B cell (primary cell): ENCODE results near the gene MBTD1. TPM values are rescaled to one million over a fixed set of nuclear protein-coding genes. Genes with fewer than 3 reads are reported as not detected.

Source experiments
- ATAC-seq: fragments of 200-7000 bp; cut with Tn5 transposase; one replicate; pipeline ENCODE4 v1.10.0; 2021; ENCODE audit warnings: low read depth, mild to moderate bottlenecking, moderate number of reproducible peaks, moderate library complexity
- CTCF ChIA-PET: fragments of 350-600 bp; sonication (Branson Sonifier 250); formaldehyde crosslinking; loops from one replicate; lab custom pipeline; 2021; ENCODE audit warnings: antibody characterized with exemption, inconsistent platforms; lab: Charles Lee
- POLR2A ChIA-PET: fragments of 350-600 bp; sonication (Branson Sonifier 250); formaldehyde crosslinking; loops from one replicate; lab custom pipeline; 2021; ENCODE audit warnings: antibody characterized with exemption; lab: Charles Lee
- DNase-seq: peaks from one replicate; pipeline ENCODE4 v3.0.0; 2013
- H2AFZ ChIP-seq: 2 replicates; pipeline ENCODE4 v1.6.1; 2012; ENCODE audit warnings: mild to moderate bottlenecking, low read depth, low read length; ENCODE audit not compliant: insufficient read depth, poor library complexity, severe bottlenecking
- H3K27ac ChIP-seq, 2 donors: 1 replicate in 1 of 2; 2 replicates in 1 of 2; pipeline ENCODE4 v1.5.1; 2012 to 2013; ENCODE audit warnings: low read length in 2 of 2, mild to moderate bottlenecking in 2 of 2, moderate library complexity in 1 of 2
- H3K27me3 ChIP-seq, 4 experiments: fragments of 200-600 bp in 1 of 4; sonication (generic) in 1 of 4; replicated peaks in 1 of 4; 1 replicate in 2 of 4; 2 replicates in 2 of 4; pipeline versions ENCODE4 v1.6.1 to v1.7.0; 2013 to 2016; ENCODE audit warnings: low read length in 3 of 4, mild to moderate bottlenecking in 2 of 4, mixed read lengths in 1 of 4, moderate library complexity in 1 of 4; ENCODE audit not compliant: insufficient read depth in 4 of 4, control insufficient read depth in 3 of 4; ENCODE audit errors: control extremely low read depth in 1 of 4
- H3K36me3 ChIP-seq, 2 experiments: replicated peaks in 1 of 2; 1 replicate in 1 of 2; 2 replicates in 1 of 2; pipeline versions ENCODE4 v1.6.1 to v1.7.1; 2013; ENCODE audit warnings: low read length in 1 of 2; ENCODE audit not compliant: insufficient read depth in 2 of 2, control insufficient read depth in 1 of 2; ENCODE audit errors: control extremely low read depth in 1 of 2, extremely low read depth in 1 of 2
- H3K4me1 ChIP-seq, 2 donors: fragments of 200-600 bp in 1 of 2; sonication (generic) in 1 of 2; 1 replicate in 1 of 2; 2 replicates in 1 of 2; pipeline versions ENCODE4 v1.5.1 to v1.6.1; 2013 to 2017; ENCODE audit warnings: low read length in 2 of 2; ENCODE audit not compliant: control insufficient read depth in 2 of 2, insufficient read depth in 2 of 2
- H3K4me2 ChIP-seq: replicated peaks from 2 replicates; pipeline ENCODE3; 2012; ENCODE audit warnings: mild to moderate bottlenecking, low read depth, low read length; ENCODE audit not compliant: poor library complexity, severe bottlenecking
- H3K4me3 ChIP-seq, 5 experiments: fragments of 200-600 bp in 1 of 5; sonication (generic) in 1 of 5; 1 replicate in 3 of 5; 2 replicates in 2 of 5; pipeline versions ENCODE4 v1.5.1 to v1.7.0; 2011 to 2016; ENCODE audit warnings: low read length in 4 of 5, mild to moderate bottlenecking in 4 of 5, low read depth in 2 of 5, control low read depth in 1 of 5, moderate library complexity in 1 of 5; ENCODE audit not compliant: insufficient read depth in 1 of 5; ENCODE audit errors: control extremely low read depth in 1 of 5, extremely low read depth in 1 of 5
- H3K79me2 ChIP-seq: fragments of 200-600 bp; sonication (generic); one replicate; pipeline ENCODE4 v1.6.0; 2016; ENCODE audit warnings: low read length; ENCODE audit not compliant: control insufficient read depth, insufficient read depth
- H3K9ac ChIP-seq: fragments of 200-600 bp; sonication (generic); 2 replicates; pipeline ENCODE4 v1.6.1; 2017; ENCODE audit warnings: mild to moderate bottlenecking, low read length, moderate library complexity
- H3K9me3 ChIP-seq, 3 donors: one replicate each; pipeline versions ENCODE4 v1.6.1 to v1.7.1; 2013; ENCODE audit warnings: low read length in 2 of 3; ENCODE audit not compliant: control insufficient read depth in 2 of 3, insufficient read depth in 1 of 3; ENCODE audit errors: control extremely low read depth in 1 of 3
- H4K20me1 ChIP-seq: 2 replicates; pipeline ENCODE4 v1.6.0; 2012; ENCODE audit warnings: mild to moderate bottlenecking, low read length; ENCODE audit not compliant: insufficient read depth, control insufficient read depth, poor library complexity, severe bottlenecking
- H3K27ac Mint-ChIP-seq: one replicate; pipeline ENCODE4 v1.8.0; 2021; ENCODE audit warnings: mixed read lengths
- H3K27me3 Mint-ChIP-seq: one replicate; pipeline ENCODE4 v1.8.0; 2021; ENCODE audit warnings: mixed read lengths
- H3K4me1 Mint-ChIP-seq: one replicate; pipeline ENCODE4 v1.8.0; 2021; ENCODE audit warnings: mixed read lengths
- H3K4me3 Mint-ChIP-seq: one replicate; pipeline ENCODE4 v1.8.0; 2021; ENCODE audit warnings: mixed read lengths
- H3K9me3 Mint-ChIP-seq: one replicate; pipeline ENCODE4 v1.8.0; 2022; ENCODE audit warnings: mixed read lengths; ENCODE audit not compliant: insufficient read depth
- EZH2 ChIP-seq: IDR thresholded peaks from 2 replicates; pipeline ENCODE4 v1.6.1; 2012; ENCODE audit warnings: borderline replicate concordance, low read depth, mild to moderate bottlenecking, moderate library complexity, low read length; ENCODE audit not compliant: insufficient read depth, poor library complexity, severe bottlenecking
- WGBS: methylation state at CpG from one replicate; pipeline ENCODE4 v1.1.5; 2013; ENCODE audit warnings: missing lambda C conversion rate; ENCODE audit not compliant: insufficient coverage; 5-methylcytosine and 5-hydroxymethylcytosine counted together
- intact Hi-C: fragments of 100-400 bp; cut with micrococcal nuclease; formaldehyde crosslinking; loops from one replicate; pipeline ENCODE4 v1.10.0; 2022
- polyA plus RNA-seq: library from polyadenylated mRNA; depleted of rRNA; stranded (reverse); fragments of >200 nt; gene quantifications from 2 replicates; pipeline ENCODE4 v1.2.3, GENCODE V29; 2012
- total RNA-seq, 2 donors: library from RNA; stranded (reverse); fragments of 120-200 nt in 1 of 2; gene quantifications; 1 replicate in 1 of 2; 2 replicates in 1 of 2; pipeline versions ENCODE4 v1.2.3 to v1.2.4, GENCODE V29; 2013 to 2022
- TF ChIP-seq, protein P1 (sequence below): fragments of 200-600 bp; IDR thresholded peaks from one replicate; pipeline ENCODE4 v1.8.0; 2022; ENCODE audit warnings: antibody characterized with exemption, mild to moderate bottlenecking

MBTD1 gene
- total and polyA plus RNA-seq, 2 donors (not counting 1 experiment from before 2014, with no cell fraction given) = 9.6 to 39.7 TPM

DNA sequence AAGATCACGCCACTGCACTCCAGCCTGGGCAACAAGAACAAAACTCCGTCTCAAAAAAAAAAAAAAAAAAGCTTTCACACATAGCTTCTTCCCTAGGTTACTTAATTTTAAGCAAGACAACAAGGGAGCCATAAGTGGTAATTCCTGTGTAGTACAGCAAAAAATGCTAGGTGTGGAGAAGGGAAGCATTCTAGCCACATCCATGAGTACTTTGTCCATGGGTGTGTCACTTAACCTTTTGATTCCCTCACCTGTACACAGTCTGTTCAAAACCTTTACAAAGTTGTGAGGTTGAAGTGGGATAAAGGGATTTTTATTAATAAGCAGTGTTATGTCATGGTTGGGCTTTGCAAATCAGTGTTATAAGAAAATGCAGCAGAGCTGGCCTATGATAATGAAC is 89.1 kb downstream of the MBTD1 start:
- no peak overlapping the region for H3K27ac ChIP-seq
- ATAC-seq (no peak), DNase-seq (no peak)
- H3K4me1 ChIP-seq = peaks cover 6 to 14% of the 10 kb centered on the region in 2 donors
- no peaks in the 10 kb centered on the region for H3K79me2 ChIP-seq
- WGBS = no CpG with 5 or more reads among the region's 2 CpGs
- Mint-ChIP-seq H3K4me3 (no peak overlapping the region), H3K4me1 (peaks cover 12% of the 10 kb centered on the region), H3K9me3 (no peaks in the 10 kb centered on the region), H3K27ac (no peak overlapping the region), H3K27me3 (no peaks in the 10 kb centered on the region)
- no peak overlapping the region for H3K4me2 ChIP-seq
- H3K9me3 ChIP-seq = no peaks in the 10 kb centered on the region
- H3K27me3 ChIP-seq = no peaks in the 10 kb centered on the region
- H2AFZ ChIP-seq = no peak overlapping the region
- H3K9ac ChIP-seq = no peak overlapping the region
- TF ChIP-seq EZH2 = no peak
- TF ChIP-seq, protein P1, sequence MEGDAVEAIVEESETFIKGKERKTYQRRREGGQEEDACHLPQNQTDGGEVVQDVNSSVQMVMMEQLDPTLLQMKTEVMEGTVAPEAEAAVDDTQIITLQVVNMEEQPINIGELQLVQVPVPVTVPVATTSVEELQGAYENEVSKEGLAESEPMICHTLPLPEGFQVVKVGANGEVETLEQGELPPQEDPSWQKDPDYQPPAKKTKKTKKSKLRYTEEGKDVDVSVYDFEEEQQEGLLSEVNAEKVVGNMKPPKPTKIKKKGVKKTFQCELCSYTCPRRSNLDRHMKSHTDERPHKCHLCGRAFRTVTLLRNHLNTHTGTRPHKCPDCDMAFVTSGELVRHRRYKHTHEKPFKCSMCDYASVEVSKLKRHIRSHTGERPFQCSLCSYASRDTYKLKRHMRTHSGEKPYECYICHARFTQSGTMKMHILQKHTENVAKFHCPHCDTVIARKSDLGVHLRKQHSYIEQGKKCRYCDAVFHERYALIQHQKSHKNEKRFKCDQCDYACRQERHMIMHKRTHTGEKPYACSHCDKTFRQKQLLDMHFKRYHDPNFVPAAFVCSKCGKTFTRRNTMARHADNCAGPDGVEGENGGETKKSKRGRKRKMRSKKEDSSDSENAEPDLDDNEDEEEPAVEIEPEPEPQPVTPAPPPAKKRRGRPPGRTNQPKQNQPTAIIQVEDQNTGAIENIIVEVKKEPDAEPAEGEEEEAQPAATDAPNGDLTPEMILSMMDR = no peak
- no peak overlapping the region for H3K4me3 ChIP-seq
- intact Hi-C loops = no loop called here
- no peaks in the 10 kb centered on the region for H4K20me1 ChIP-seq
- CTCF ChIA-PET = interaction anchor here (1.2 kb wide), 1 partner anchor 14 kb away, joined by 3 read pairs; no protein-coding TSS in a partner anchor
- POLR2A ChIA-PET = no interaction called here
- peaks cover 0 to 24% of the 10 kb centered on the region in 2 experiments for H3K36me3 ChIP-seq

DNA sequence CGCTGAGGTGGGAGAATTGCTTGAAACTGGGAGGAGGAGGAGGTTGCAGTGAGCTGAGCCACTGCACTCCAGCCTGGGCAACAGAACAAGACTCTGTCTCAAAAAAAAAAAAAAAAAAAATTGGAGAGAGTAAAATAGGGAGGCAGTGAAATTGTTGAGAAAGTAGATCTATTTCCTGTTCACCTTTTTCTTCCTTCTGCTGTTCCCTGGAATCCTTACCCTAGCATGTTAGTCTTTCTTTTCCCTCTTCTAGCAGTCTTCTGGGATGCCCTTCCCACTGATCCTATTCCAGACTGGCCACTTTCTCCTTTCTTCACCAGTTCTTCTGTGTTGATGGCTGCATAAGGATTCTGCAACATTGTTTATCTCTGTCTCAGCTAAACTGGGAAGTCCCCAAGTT is 90.5 kb downstream of the MBTD1 start:
- intact Hi-C loops = loop anchor here (5.0 kb wide), 4 partner anchors 47 to 622 kb away; partner anchors contain the start of genes ANKRD40, SPAG9, SPATA20 and TOB1
- CTCF ChIA-PET = interaction anchor here (0.8 kb wide), 1 partner anchor 1320 kb away, joined by 5 read pairs; no protein-coding TSS in a partner anchor
- no peak overlapping the region for H3K4me3 Mint-ChIP-seq
- no peak overlapping the region for H3K4me2 ChIP-seq
- no peaks in the 10 kb centered on the region for H3K9me3 Mint-ChIP-seq
- no peaks in the 10 kb centered on the region for H3K27me3 ChIP-seq
- WGBS = 100% methylated on average over 1 of the region's 1 CpG
- no peak for ATAC-seq
- H3K79me2 ChIP-seq = no peaks in the 10 kb centered on the region
- H4K20me1 ChIP-seq = no peaks in the 10 kb centered on the region
- H3K27me3 Mint-ChIP-seq = no peaks in the 10 kb centered on the region
- TF ChIP-seq, protein P1 = no peak
- no peak for TF ChIP-seq EZH2
- no peak overlapping the region for H2AFZ ChIP-seq
- H3K36me3 ChIP-seq = peaks cover 0 to 24% of the 10 kb centered on the region in 2 experiments
- DNase-seq = no peak
- H3K27ac Mint-ChIP-seq = peak overlapping the region; percentile 59
- H3K4me1 Mint-ChIP-seq = peaks cover 16% of the 10 kb centered on the region
- peaks cover 9 to 22% of the 10 kb centered on the region in 2 donors for H3K4me1 ChIP-seq
- no peak overlapping the region for H3K4me3 ChIP-seq
- H3K27ac ChIP-seq = no peak overlapping the region
- H3K9ac ChIP-seq = no peak overlapping the region
- H3K9me3 ChIP-seq = no peaks in the 10 kb centered on the region
- POLR2A ChIA-PET = no interaction called here
